ENCODE measurements around the gene COL5A1.

Gene COL5A1

GRCh38 chr9:134879664-134880483 lies 238.3 kb downstream of the COL5A1 start:
- no peak overlapping the region for H3K27ac ChIP-seq
- DNase-seq (ENCODE audit: low read depth, low spot score): no peak

- no peak within 1 kb of the TSS for H3K27ac ChIP-seq
- no peak for DNase-seq (ENCODE audit: low read depth, low spot score)
Measured at GRCh38 chr9:134880484-134881312, 239.1 kb downstream of the COL5A1 start, which contains the start of gene FCN2. TSS of gene FCN2 (plus strand) at chr9:134880810. CDS start at chr9:134880822, 12 bp downstream.

- DNase-seq (ENCODE audit: low read depth, low spot score): no peak
Measured at GRCh38 chr9:134881313-134881670, 239.7 kb downstream of the COL5A1 start.

GRCh38 chr9:134882204-134882785 lies 240.7 kb downstream of the COL5A1 start:
- DNase-seq (ENCODE audit: low read depth, low spot score): no peak
- H3K27ac ChIP-seq: no peak overlapping the region

More at GRCh38 chr9:134881313-134881670, 239.7 kb downstream of the COL5A1 start:
- no peak overlapping the region for H3K27ac ChIP-seq

GRCh38 chr9:134883040-134883782 lies 241.6 kb downstream of the COL5A1 start:
- H3K27ac ChIP-seq: no peak overlapping the region
- no peak for DNase-seq (ENCODE audit: low read depth, low spot score)

- H3K27ac ChIP-seq: no peak overlapping the region
- DNase-seq (ENCODE audit: low read depth, low spot score): no peak
Measured at GRCh38 chr9:134884492-134884891, 242.9 kb downstream of the COL5A1 start.

- no peak for DNase-seq (ENCODE audit: low read depth, low spot score)
- no peak overlapping the region for H3K27ac ChIP-seq
Measured at GRCh38 chr9:134885001-134885678, 243.5 kb downstream of the COL5A1 start.

- DNase-seq (ENCODE audit: low read depth, low spot score): no peak
- H3K27ac ChIP-seq: no peak overlapping the region
Measured at GRCh38 chr9:134885679-134886412, 244.2 kb downstream of the COL5A1 start.

- no peak for DNase-seq (ENCODE audit: low read depth, low spot score)
- H3K27ac ChIP-seq: no peak overlapping the region
Measured at GRCh38 chr9:134886413-134886913, 244.9 kb downstream of the COL5A1 start.

- no peak for DNase-seq (ENCODE audit: low read depth, low spot score)
- no peak overlapping the region for H3K27ac ChIP-seq
Measured at GRCh38 chr9:134887219-134887618, 245.6 kb downstream of the COL5A1 start.

- no peak overlapping the region for H3K27ac ChIP-seq
- no peak for DNase-seq (ENCODE audit: low read depth, low spot score)
Measured at GRCh38 chr9:134887686-134888602, 246.3 kb downstream of the COL5A1 start.

- no peak overlapping the region for H3K27ac ChIP-seq
- DNase-seq (ENCODE audit: low read depth, low spot score): no peak
Measured at GRCh38 chr9:134888603-134889190, 247.1 kb downstream of the COL5A1 start.

GRCh38 chr9:134889386-134890154 lies 248.0 kb downstream of the COL5A1 start:
- H3K27ac ChIP-seq: no peak overlapping the region
- DNase-seq (ENCODE audit: low read depth, low spot score): no peak

GRCh38 chr9:134890155-134890495 lies 248.5 kb downstream of the COL5A1 start:
- H3K27ac ChIP-seq: no peak overlapping the region
- no peak for DNase-seq (ENCODE audit: low read depth, low spot score)

GRCh38 chr9:134891053-134891452 lies 249.4 kb downstream of the COL5A1 start:
- H3K27ac ChIP-seq: no peak overlapping the region
- no peak for DNase-seq (ENCODE audit: low read depth, low spot score)

GRCh38 chr9:134891713-134892112 lies 250.1 kb downstream of the COL5A1 start:
- no peak for DNase-seq (ENCODE audit: low read depth, low spot score)
- no peak overlapping the region for H3K27ac ChIP-seq

GRCh38 chr9:134892221-134892620 lies 250.6 kb downstream of the COL5A1 start:
- DNase-seq (ENCODE audit: low read depth, low spot score): no peak
- H3K27ac ChIP-seq: no peak overlapping the region
